H1 (cell line): Measurements from ENCODE around the gene RORB.

Source experiments
- ASH2L ChIP-seq: fragments of 200-600, 300-600 bp; sonication (generic); IDR thresholded peaks from one replicate; pipeline ENCODE4 v1.7.1; 2017; ENCODE audit warnings: low read length
- JUND ChIP-seq: IDR thresholded peaks from 2 replicates; pipeline ENCODE4 v1.6.1; 2011; ENCODE audit warnings: mild to moderate bottlenecking, improper control_type of control experiment, low read length
- POLR2A ChIP-seq, 2 experiments: IDR thresholded peaks; 1 replicate in 1 of 2; 2 replicates in 1 of 2; pipeline ENCODE4 v1.6.1; 2011; ENCODE audit warnings: low read depth in 2 of 2, low read length in 2 of 2, mild to moderate bottlenecking in 2 of 2; ENCODE audit errors: control extremely low read depth in 1 of 2
- POLR2AphosphoS5 ChIP-seq: IDR thresholded peaks from 2 replicates; pipeline ENCODE4 v1.6.1; 2011; ENCODE audit warnings: low read depth, low read length
- SP1 ChIP-seq: IDR thresholded peaks from 2 replicates; pipeline ENCODE4 v1.6.1; 2011; ENCODE audit warnings: low read depth, low read length
- TF ChIP-seq, protein P1 (sequence below), 3 experiments: IDR thresholded peaks; 1 replicate in 2 of 3; 2 replicates in 1 of 3; pipeline versions ENCODE4 v1.5.1 to v1.6.1; 2011; ENCODE audit warnings: low read length in 3 of 3, mild to moderate bottlenecking in 3 of 3, inconsistent platforms in 2 of 3, low read depth in 1 of 3, moderate library complexity in 1 of 3; ENCODE audit not compliant: insufficient read depth in 1 of 3; ENCODE audit errors: control extremely low read depth in 1 of 3

DNA sequence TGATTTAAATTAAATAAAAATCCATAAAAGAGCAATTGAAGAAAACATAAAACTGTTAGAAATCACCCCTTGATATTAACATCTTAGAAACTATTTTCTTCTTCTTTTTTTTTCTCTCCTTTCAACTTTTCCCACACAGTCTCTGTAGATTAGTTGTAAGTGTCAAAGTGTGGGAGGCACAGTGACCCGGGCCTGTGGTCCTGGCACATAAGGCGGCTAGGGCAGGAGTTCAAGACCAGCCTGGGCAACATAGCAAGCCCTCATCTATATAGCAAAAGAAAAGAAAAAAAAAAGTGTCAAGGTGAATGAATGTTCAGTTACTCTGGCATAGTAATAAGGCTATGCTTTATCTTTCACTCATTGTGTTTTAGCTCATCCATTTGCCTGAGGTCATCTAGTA is 14.2 kb downstream of the RORB start:
- no peak for TF ChIP-seq JUND
- TF ChIP-seq, protein P1, sequence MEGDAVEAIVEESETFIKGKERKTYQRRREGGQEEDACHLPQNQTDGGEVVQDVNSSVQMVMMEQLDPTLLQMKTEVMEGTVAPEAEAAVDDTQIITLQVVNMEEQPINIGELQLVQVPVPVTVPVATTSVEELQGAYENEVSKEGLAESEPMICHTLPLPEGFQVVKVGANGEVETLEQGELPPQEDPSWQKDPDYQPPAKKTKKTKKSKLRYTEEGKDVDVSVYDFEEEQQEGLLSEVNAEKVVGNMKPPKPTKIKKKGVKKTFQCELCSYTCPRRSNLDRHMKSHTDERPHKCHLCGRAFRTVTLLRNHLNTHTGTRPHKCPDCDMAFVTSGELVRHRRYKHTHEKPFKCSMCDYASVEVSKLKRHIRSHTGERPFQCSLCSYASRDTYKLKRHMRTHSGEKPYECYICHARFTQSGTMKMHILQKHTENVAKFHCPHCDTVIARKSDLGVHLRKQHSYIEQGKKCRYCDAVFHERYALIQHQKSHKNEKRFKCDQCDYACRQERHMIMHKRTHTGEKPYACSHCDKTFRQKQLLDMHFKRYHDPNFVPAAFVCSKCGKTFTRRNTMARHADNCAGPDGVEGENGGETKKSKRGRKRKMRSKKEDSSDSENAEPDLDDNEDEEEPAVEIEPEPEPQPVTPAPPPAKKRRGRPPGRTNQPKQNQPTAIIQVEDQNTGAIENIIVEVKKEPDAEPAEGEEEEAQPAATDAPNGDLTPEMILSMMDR (IDR thresholded peaks at IDR 0.05; ENCODE audit: control extremely low read depth in 1 of 3, insufficient read depth in 1 of 3, low read depth in 1 of 3, low read length in 3 of 3) = no peak
- TF ChIP-seq ASH2L = no peak
- no peak for TF ChIP-seq SP1
- no peak for TF ChIP-seq POLR2A (IDR thresholded peaks at IDR 0.05; ENCODE audit: control extremely low read depth in 1 of 2, low read depth in 2 of 2, low read length in 2 of 2)
- no peak for TF ChIP-seq POLR2AphosphoS5
